Stimulated activated CD4-positive, alpha-beta T cell treated with anti-CD3 and anti-CD28 coated beads, Interleukin-4, amount 100 ng/mL, for 1 hour (primary cell): ENCODE results near the gene NRM.
"Not testable (repeated sequence)": the region's sequence is repeated elsewhere in the genome, so short reads cannot be mapped to it uniquely, and the experiment has no call there.

Experiments
- DNase-seq: peaks from one replicate; pipeline ENCODE4 v3.0.0-alpha.2; 2020

NRM gene

GRCh38 chr6:30719791-30720737 lies 29.3 kb upstream of the NRM start, which contains the start of gene TUBB:
TSS of gene TUBB (plus strand) at chr6:30720352. CDS start at chr6:30720507, 155 bp downstream.
- peak; percentile 94 for DNase-seq

- DNase-seq = no peak
Measured at GRCh38 chr6:30719356-30719755, 28.6 kb upstream of the NRM start.

- not testable (repeated sequence) for DNase-seq
Measured at GRCh38 chr6:30717845-30718720, 27.3 kb upstream of the NRM start.

GRCh38 chr6:30717129-30717844 lies 26.5 kb upstream of the NRM start, which contains the start of gene MDC1:
TSS of gene MDC1 (minus strand) at chr6:30717281. CDS start at chr6:30715175, 2,106 bp downstream.
- DNase-seq = peak; percentile 98

- no peak for DNase-seq
Measured at GRCh38 chr6:30716879-30717128, 26.0 kb upstream of the NRM start.

- DNase-seq = no peak
Measured at GRCh38 chr6:30714263-30714662, 23.5 kb upstream of the NRM start.

- no peak for DNase-seq
Measured at GRCh38 chr6:30712441-30712945, 21.7 kb upstream of the NRM start.

GRCh38 chr6:30711758-30712380 lies 21.1 kb upstream of the NRM start:
- no peak for DNase-seq

- DNase-seq = no peak
Measured at GRCh38 chr6:30709101-30709868, 18.5 kb upstream of the NRM start.

GRCh38 chr6:30707281-30707850 lies 16.6 kb upstream of the NRM start:
- DNase-seq = no peak

GRCh38 chr6:30705620-30706019 lies 14.8 kb upstream of the NRM start:
- no peak for DNase-seq

- no peak for DNase-seq
Measured at GRCh38 chr6:30703821-30704220, 13.0 kb upstream of the NRM start.

- DNase-seq = no peak
Measured at GRCh38 chr6:30703011-30703410, 12.2 kb upstream of the NRM start.

- no peak for DNase-seq
Measured at GRCh38 chr6:30700340-30700739, 9.6 kb upstream of the NRM start.

GRCh38 chr6:30696432-30696831 lies 5.6 kb upstream of the NRM start:
- no peak for DNase-seq

GRCh38 chr6:30691208-30691847 lies 544 bp upstream of the NRM start:
- no peak for DNase-seq

- DNase-seq = no peak
Measured at GRCh38 chr6:30689985-30690384, 799 bp downstream of the NRM start.

- no peak for DNase-seq
Measured at GRCh38 chr6:30689022-30689865, 1.5 kb downstream of the NRM start.

GRCh38 chr6:30688569-30688968 lies 2.2 kb downstream of the NRM start:
- peak; percentile 8 for DNase-seq
